Osteocyte (in vitro differentiated cells): Measurements from ENCODE around the gene GOLIM4. TPM values are rescaled to one million over a fixed set of nuclear protein-coding genes. Genes with fewer than 3 reads are reported as not detected.

Source experiments
- DNase-seq: peaks from one replicate; pipeline ENCODE4 v3.0.0; 2021; ENCODE audit warnings: mixed read lengths; ENCODE audit not compliant: unreplicated experiment; ENCODE audit errors: extremely low spot score
- H3K27ac Mint-ChIP-seq: one replicate; pipeline ENCODE4 v1.8.0; 2021; ENCODE audit warnings: mild to moderate bottlenecking, mixed read lengths; ENCODE audit not compliant: unreplicated experiment
- H3K27me3 Mint-ChIP-seq: one replicate; pipeline ENCODE4 v1.8.0; 2021; ENCODE audit warnings: mixed read lengths; ENCODE audit not compliant: unreplicated experiment
- H3K36me3 Mint-ChIP-seq: one replicate; pipeline ENCODE4 v1.8.0; 2021; ENCODE audit warnings: mixed read lengths; ENCODE audit not compliant: unreplicated experiment
- H3K4me1 Mint-ChIP-seq: one replicate; pipeline ENCODE4 v1.8.0; 2021; ENCODE audit warnings: mixed read lengths; ENCODE audit not compliant: unreplicated experiment
- H3K4me3 Mint-ChIP-seq: one replicate; pipeline ENCODE4 v1.8.0; 2021; ENCODE audit warnings: mild to moderate bottlenecking, moderate library complexity, mixed read lengths; ENCODE audit not compliant: unreplicated experiment
- H3K9me3 Mint-ChIP-seq: one replicate; pipeline ENCODE4 v1.8.0; 2021; ENCODE audit warnings: mixed read lengths; ENCODE audit not compliant: unreplicated experiment
- CTCF ChIP-seq: fragments of 200-600 bp; sonication (generic); IDR thresholded peaks from 2 replicates; pipeline ENCODE4 v1.5.0; 2021; ENCODE audit warnings: antibody characterized with exemption, mild to moderate bottlenecking, moderate library complexity
- total RNA-seq: library from RNA; stranded (reverse); gene quantifications from 2 replicates; pipeline ENCODE4 v1.2.1, GENCODE V29; 2021

GOLIM4 gene
- total RNA-seq, 1 donor from 2014 or later: 40.5 TPM

- H3K27me3 Mint-ChIP-seq: no peaks in the 10 kb centered on the region
- no peaks in the 10 kb centered on the region for H3K9me3 Mint-ChIP-seq
- H3K4me1 Mint-ChIP-seq: peaks cover 5% of the 10 kb centered on the region
- TF ChIP-seq CTCF: no peak
- no peaks in the 10 kb centered on the region for H3K36me3 Mint-ChIP-seq
- no peak overlapping the region for H3K27ac Mint-ChIP-seq
- H3K4me3 Mint-ChIP-seq: no peak overlapping the region
- DNase-seq: no peak
These were observed 15.1 kb downstream of the GOLIM4 start for GRCh38 chr3:168080499-168081170.

GRCh38 chr3:168080022-168080421 is 15.7 kb downstream of the GOLIM4 start:
- peaks cover 7% of the 10 kb centered on the region for H3K4me1 Mint-ChIP-seq
- no peak for TF ChIP-seq CTCF
- H3K27me3 Mint-ChIP-seq: no peaks in the 10 kb centered on the region
- H3K27ac Mint-ChIP-seq: no peak overlapping the region
- H3K36me3 Mint-ChIP-seq: no peaks in the 10 kb centered on the region
- DNase-seq: no peak
- H3K4me3 Mint-ChIP-seq: no peak overlapping the region
- no peaks in the 10 kb centered on the region for H3K9me3 Mint-ChIP-seq

- no peak for DNase-seq
These were observed 18.6 kb downstream of the GOLIM4 start for GRCh38 chr3:168077091-168077490.

GRCh38 chr3:168073842-168074605 is 21.7 kb downstream of the GOLIM4 start:
- no peak for DNase-seq
- Mint-ChIP-seq H3K27ac (peak overlapping the region; percentile 55), H3K27me3 (no peaks in the 10 kb centered on the region), H3K36me3 (no peaks in the 10 kb centered on the region), H3K9me3 (no peaks in the 10 kb centered on the region), H3K4me3 (no peak overlapping the region), H3K4me1 (peaks cover 32% of the 10 kb centered on the region)
- TF ChIP-seq CTCF: no peak

More at GRCh38 chr3:168077091-168077490, 18.6 kb downstream of the GOLIM4 start:
- no peak for TF ChIP-seq CTCF
- Mint-ChIP-seq H3K27me3 (no peaks in the 10 kb centered on the region), H3K36me3 (no peaks in the 10 kb centered on the region), H3K4me3 (no peak overlapping the region), H3K9me3 (no peaks in the 10 kb centered on the region), H3K27ac (no peak overlapping the region), H3K4me1 (peaks cover 21% of the 10 kb centered on the region)

- DNase-seq: no peak
- H3K27me3 Mint-ChIP-seq: no peaks in the 10 kb centered on the region
- H3K4me3 Mint-ChIP-seq: no peak overlapping the region
- no peak for TF ChIP-seq CTCF
- H3K9me3 Mint-ChIP-seq: no peaks in the 10 kb centered on the region
- H3K27ac Mint-ChIP-seq: peak overlapping the region; percentile 63
- peaks cover 32% of the 10 kb centered on the region for H3K4me1 Mint-ChIP-seq
- no peaks in the 10 kb centered on the region for H3K36me3 Mint-ChIP-seq
These were observed 23.4 kb downstream of the GOLIM4 start for GRCh38 chr3:168072323-168072650.
